ENCODE measurements around the gene CHFR.
"Not testable (repeated sequence)": the region's sequence is repeated elsewhere in the genome, so short reads cannot be mapped to it uniquely, and the experiment has no call there.

- not testable (repeated sequence) for TF ChIP-seq POLR2A (IDR thresholded peaks at IDR 0.05; ENCODE audit: low read depth, low read length); POLR2AphosphoS5 (IDR thresholded peaks at IDR 0.05; ENCODE audit: low read depth, low read length); TAF1 (IDR thresholded peaks at IDR 0.05; ENCODE audit: borderline replicate concordance, low read depth, low read length)
These were observed 32.2 kb downstream of the CHFR start for GRCh38 chr12:132855211-132855610.

All from GM12892 (cell line).